ENCODE data around the gene ABCC4.

ABCC4 gene

GRCh38 chr13:94972262-94972661, 329.0 kb downstream of the ABCC4 start:
- DNase-seq: no peak
